HG03097 (cell line): Measurements from ENCODE around the gene SPRY4.
"Not testable (repeated sequence)": the region's sequence is repeated elsewhere in the genome, so short reads cannot be mapped to it uniquely, and the experiment has no call there.

Experiments
- ATAC-seq: cut with Tn5 transposase; IDR thresholded peaks from one replicate; pipeline ENCODE4 v1.9.1; 2021; ENCODE audit not compliant: unreplicated experiment, low FRiP score

Gene SPRY4

DNA sequence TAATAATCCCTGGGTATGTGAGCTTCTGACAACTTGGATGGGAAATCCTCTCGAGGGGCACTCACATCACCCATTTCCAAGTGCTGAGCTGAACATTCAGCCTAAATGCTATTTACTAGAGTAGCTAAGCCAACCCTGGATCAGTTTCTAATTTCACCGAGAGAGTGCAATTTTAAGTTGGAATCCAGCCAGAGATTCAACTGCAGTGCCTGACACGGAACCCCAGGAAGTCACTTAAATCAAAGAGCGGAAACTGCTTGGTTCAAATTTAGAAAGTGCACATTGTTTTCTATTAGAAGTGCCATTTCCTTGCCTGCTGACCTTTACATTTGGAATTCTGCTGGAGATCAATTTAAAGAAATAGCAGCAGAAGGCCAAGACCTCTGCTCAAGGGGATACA, 8.8 kb downstream of the SPRY4 start:
- ATAC-seq = no peak

DNA sequence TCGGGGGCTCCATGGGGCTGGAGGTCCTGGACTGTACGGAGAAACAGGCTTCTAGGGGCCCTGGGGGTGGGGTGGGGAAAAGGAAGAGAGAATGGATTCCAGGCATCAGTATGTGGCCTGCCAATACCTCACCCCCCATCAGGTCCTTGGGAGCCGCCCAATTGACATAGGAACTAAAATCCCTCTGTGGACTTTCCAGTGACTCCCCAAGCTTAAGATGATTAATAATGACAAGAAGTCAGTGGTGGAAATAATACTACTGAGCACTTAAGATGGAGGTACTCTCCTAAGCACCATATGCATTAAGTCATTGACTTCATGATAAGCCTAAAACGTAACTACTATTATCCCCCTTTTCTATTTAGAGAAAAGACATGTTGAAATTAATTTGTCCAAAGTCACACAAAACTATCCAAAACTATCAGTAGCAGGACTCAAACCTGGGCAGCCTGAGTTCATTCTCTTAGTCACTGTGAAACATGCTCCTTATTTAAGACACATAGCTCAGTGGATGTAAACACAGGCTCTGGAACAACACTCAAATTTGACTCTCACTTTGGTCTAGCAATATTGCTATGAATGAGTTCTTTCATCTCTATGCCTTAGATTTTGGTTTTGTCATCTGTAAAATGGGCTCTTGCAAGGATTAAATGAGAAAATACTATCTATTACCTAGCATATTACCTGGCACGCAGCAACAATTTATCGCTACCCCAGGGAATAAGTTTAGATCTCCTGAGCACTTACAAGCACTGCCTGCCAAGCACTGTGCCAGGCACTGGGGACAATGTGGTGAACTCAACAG, 9.5 kb downstream of the SPRY4 start:
- no peak for ATAC-seq

DNA sequence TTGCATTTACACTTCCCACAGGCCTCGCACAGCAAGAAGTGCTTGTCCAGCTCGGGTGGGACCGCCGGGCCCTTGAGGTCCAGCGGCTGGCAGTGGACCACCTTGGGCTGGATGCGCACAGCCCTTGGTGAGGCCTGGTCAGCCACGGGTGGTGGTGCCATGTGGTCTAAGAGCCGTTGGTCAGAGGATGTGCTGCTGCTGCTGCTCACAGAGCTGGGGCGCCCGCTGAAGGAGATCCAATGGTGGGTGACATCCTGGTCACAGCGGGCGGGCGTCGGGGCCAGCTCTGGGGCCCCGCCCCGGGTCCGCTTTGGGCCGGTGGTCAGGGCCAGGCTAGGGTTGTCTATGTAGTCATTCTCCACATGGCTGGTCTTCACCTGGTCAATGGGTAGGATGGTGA, 10.2 kb downstream of the SPRY4 start:
- no peak for ATAC-seq

DNA sequence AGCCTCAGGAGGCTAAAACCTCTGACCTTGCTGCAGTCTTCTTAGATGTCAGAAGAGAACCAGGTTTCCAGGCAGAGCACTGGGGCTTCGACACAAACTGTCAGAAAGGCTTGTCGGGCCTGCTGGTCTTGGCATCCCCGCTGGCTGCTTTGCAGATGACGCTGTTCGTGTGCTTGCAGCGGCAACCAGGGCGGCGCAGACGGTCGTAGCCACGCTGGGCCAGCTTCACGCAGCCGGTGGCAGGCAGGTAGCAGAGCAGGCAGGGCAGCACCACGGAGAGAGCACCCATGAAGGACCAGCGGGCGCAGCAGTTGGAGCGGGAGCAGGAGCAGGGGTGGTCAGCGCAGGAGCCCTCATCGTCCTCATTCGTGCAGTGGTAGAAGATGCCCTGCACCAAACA, 10.7 kb downstream of the SPRY4 start:
- no peak for ATAC-seq

DNA sequence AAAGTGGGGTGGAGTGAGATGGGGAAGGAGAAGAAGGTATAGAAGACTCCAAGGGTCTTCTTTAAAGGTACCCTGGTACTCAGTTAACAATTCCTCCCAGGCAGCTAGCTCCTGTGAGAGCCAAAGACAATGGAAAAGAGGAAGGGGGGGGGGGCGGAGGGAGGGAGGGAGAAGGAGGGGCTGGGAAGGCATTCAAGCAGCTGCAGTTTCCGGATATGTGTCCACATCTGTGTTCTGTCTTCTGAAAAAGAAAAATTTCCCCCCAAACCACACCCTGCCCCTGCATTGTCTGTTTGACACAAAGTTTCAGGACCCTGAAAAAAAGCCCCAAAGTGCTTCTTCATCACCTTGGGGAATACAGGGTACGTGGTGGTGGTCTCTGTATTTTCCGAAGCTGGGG, 11.1 kb downstream of the SPRY4 start:
- ATAC-seq = no peak

DNA sequence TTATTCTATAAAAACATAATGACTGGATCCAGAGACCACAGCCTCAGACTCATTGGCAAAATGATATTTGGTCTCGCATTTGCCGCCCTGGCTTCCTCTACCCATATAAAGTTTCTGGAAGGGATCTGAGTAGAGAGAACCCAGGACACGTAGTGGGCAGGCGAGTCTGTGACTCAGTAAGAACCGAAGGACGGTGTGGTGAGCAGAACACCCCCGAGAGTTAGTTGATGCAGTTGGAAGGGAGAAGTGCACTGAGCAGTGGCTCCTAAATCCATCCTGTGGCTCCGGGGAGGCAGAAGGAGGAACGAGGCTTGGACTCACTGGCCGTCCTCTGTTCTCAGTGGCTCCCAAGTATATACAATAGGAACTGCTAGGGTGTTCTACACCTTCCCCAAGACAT, 11.5 kb downstream of the SPRY4 start:
- no peak for ATAC-seq

DNA sequence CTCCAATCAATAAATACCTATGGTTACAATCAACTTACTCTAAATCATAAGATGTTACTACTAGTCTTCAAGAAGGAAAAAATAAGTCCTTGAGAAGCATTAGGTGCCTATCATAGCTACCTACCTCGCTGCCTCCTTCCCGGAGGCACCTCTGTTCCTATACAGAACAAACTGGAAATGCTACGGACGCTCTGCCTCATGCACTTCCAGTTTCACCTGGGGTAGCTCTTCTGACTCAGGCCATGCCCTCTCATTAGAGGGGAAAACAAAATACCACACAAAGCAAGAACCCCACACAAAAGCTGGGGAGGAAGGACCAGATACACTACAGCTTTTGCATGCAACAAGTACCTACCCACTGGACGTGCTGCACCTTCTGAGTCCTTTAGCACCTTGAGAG, 12.4 kb downstream of the SPRY4 start:
- ATAC-seq = no peak

DNA sequence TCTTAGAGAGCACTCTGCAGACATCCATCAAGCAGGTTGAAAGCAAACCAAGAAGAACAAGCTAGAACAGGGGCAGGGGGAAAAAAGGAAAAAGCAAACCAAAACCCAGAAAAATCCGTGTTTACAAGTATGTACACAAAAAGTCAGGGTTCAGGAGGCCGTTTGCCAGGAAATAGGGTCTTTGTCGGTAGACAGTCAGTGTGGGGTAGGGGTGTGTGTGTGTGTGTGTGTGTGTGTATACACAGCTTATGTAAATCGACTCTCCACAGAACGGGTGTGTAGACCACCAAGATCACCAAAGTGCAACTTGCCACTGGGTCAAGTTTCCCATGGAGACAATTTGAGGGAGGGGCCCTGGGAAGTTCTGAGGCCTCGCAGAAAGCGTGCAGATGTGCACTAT, 13.1 kb downstream of the SPRY4 start:
- ATAC-seq = no peak

DNA sequence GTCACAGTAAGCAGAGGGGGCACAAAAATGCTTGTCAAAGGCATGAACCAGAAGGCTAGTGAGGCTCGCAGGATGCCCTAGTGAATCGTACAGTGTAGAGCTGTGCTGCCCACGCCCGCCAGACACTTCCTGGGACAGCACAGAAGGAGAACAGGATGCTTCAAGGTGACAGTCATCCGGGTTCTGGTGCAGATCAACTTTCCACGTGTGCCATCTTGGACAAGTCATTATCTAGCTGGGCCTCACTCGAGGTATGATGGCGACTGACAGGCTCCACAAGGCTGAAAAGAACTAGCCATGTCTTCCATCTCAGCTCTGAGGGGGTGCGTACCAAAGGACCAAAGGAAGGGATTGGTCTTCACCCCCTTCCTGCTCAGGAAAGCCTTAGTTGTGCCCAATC, 14.0 kb downstream of the SPRY4 start:
- ATAC-seq = no peak

DNA sequence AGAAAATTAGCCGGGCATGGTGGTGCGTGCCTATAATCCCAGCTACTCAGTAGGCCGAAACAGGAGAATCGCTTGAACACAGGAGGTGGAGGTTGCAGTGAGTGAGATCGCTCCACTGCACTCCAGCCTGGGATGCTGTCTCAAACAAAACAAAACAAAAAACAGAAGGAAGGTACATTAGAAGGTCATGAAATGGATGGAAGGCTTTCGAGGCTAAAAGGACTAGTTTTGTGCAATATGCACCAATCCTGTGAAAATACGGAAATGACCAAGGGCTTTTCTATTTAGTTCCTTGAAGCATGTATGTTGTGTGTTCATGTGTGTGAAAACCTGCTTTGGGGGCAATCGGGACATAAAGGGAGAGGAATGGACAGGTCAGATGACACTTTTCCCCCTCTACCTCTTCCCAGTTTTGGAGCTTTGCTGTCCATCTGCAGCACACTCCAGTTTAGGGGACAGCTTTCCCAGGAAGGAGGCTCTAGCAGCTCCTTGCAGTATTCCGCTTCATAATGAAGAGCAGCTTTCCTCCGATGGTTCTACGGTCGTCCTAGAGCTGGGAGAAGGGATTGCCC, 15.0 kb downstream of the SPRY4 start:
- ATAC-seq = no peak

DNA sequence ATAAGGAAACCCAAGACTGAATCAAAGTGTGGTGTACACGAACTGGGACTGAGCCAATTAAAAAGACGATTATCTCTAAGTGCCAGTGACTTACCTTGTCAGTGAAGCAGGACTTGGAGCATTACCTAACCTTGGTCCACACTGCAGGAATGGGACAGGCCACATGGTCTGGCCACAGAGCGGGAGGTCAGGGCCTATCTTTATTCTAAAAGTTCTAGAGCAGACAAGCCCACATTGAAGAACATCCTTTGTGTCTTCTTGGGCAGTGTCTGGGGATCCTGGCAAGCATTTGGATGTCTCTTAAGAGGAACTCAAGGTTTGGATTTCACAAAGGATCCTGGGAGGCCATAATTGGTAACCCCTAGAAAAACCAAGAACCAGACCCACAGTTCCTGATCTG, 16.5 kb downstream of the SPRY4 start:
- no peak for ATAC-seq

DNA sequence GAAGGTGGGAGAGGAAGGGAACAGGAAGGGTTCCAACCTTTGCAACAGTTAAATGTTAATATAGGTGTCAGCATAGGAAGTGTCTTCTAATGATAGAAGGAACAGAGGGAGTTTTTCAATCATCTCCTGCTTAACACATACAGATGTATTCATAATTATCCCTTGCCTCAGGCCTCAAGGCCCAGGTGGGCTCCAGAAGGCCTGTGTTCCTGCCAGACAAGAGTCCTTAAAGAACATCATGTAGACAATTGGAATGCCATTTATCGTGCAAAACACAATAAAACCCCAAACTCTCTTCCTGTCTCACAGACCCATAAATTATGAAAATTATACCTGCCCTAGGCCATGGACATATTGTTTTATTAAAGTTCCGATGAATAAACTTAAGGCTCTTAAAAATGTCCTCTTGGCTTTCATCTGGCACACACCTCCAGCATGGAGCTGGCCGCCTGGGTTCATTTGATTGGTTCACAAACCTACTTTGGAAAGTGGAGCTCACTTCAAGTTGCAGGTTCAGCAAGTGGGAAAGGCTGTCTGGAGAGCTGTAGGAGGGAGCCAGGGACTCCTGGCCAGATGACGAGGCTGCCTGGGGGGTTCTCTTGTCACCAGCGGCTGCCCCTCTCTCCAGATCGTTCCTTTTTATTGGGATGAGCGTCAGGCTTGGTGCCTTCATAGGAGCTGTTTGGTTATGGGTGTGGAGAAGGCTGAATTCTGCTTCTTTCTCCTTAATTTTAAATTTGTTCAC, 17.5 kb downstream of the SPRY4 start:
- no peak for ATAC-seq

DNA sequence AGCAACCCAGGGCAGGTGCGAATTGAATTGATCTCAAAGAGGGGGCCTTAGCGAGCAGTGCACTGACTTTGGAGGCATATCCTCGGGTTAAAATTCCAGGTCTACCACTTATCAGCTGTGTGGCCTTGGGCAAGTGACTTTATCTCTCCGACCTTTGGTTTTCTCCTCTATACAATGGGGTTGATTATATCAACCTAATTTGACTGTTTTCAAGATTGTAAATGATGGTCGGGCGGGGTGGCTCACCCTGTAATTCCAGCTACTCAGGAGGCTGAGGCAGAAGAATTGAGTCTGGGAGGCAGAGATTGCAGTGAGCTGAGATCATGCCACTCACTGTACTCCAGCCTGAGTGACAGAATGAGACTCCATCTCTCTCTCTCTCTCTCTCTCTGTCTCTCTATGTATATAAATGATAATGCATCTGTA, 18.7 kb downstream of the SPRY4 start:
- no peak for ATAC-seq

DNA sequence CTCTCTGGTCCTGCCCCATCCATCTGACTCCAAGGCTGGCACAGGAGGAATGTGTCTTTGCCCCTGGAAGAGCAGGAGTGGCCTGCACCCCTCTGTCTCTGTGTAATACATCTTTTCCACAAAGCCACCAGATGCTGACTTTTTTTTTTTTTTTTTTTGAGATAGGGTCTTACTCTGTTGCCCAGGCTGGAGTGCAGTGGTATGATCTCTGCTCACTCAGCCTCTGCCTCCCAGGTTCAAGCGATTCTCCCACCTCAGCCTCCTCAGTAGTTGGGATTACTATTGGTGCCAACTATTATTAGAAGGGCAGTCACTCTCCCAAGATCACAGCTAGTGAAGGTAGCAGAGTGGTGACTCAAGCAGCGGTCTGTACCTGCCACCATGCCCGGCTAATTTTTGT, 19.6 kb downstream of the SPRY4 start:
- no peak for ATAC-seq

DNA sequence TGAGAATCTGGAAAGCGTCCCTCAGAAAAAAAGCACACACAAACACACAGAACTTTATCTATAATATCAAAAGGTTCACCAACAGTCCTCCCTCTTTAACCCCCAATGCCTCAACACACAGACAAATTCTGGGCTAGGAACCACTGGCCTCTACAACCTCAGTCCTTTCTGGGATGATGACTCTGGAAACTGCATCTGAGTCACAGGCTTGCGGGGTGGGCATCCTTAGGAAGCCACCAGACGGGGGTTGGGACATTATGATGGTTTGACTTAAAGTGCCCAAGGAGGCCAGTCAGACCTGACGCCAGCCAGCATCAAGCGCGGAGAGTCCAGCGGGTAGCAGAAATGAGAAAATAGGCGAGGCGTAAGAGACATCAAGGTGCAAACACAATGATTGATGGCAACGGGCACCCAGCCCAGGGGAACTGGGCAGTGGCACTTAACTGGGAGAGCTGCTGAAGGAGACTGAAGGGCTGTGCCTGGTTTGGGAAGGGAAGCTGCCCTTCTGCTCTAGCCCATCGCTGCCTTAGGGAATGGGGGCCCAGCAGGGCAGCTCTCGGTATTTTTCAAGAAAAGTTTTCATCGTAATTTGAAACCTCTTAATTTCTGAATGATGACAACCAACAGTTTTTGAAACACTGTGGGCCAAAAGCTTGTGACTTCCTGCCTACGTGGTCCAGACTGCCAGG, 20.7 kb downstream of the SPRY4 start:
- ATAC-seq = no peak

DNA sequence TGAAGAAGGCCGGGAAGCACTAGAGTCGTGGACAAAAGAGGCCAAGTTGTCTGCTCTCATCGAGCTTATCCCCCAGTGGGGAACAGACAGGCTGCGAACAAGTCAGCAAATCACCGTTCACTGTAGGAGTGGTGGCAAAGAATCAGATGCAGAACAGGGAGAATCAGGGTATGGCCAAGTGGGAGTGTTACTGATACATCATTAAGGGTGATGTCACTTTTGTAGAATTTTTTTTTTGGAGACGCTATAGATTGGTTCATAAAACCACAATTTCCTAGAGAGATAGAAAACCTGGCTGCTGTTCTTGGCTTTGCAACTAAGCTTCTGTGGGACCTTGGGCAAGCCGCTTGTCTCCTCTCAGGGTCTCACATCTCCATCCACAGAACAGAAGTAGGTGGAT, 21.3 kb downstream of the SPRY4 start:
- ATAC-seq = no peak

DNA sequence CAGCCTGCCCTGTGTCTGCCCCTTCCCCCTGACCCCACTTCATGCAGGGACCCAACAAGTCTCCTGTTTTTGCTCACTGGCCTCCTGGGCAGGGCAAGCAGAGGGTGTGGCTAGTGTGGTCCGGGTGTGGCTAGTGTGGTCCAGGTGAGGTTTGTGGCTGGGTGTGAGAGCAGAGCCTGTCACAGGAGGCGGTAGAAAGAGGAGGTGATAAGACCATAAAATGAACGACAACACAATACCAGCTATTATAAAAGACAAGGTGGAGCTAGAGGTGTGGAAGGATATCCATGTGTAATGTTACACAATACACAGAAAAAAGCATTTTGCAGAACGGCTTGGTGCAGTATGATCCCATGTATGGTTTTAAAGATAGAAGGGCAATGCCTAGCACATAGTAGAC, 23.3 kb downstream of the SPRY4 start:
- no peak for ATAC-seq

DNA sequence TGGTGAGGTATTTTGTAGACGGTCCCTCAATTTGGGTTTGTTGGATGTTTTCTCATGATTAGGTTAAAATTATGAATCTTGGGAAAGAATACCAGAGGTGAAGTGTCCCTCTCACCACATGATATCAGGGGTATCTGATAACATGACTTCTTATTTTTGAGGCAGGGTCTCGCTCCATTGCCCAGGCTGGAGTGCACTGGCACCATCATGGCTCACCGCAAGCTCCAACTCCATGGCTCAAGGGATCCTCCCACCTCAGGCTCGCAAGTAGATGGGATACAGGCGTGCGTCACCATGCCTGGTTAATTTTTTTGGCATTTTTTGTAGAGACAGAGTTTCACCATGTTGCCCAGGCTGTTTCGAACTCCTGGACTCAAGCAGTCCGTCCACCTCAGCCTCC, 24.1 kb downstream of the SPRY4 start:
- ATAC-seq = no peak

DNA sequence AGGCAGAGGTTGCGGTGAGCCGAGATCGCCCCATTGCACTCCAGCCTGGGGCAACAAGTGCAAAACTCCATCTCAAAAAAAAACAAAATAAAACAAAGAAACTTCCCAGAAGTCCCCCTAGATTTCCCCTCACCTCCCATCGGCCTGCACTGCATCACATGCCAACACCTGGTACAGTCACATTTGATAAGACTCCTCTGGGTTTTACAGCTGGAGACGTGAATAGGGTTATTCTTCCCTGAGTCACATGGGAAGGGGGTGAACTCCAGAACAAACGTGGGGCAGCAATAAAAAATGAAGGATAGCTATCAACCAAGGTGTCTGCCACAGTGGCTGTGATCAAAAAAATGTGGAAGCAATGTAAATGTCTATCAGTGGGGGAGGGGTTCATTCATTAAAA, 26.0 kb downstream of the SPRY4 start:
- no peak for ATAC-seq

DNA sequence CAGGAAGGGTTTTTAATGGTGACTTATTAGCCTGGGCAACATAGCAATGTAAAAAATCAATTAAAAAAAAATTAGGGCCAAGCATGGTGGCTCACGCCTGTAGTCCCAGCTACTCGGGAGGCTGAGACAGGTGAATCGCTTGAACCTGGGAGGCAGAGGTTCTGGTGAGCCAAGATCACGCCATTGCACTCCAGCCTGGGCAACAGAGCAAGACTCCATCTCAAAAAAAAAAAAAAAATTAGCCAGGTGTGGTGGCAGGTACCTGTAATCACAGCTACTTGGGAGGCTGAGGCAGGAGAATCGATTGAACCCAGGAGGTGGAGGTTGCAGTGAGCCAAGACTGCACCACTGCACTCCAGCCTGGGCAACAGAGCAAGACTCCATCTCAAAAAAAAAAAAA, 27.0 kb downstream of the SPRY4 start:
- not testable (repeated sequence) for ATAC-seq

DNA sequence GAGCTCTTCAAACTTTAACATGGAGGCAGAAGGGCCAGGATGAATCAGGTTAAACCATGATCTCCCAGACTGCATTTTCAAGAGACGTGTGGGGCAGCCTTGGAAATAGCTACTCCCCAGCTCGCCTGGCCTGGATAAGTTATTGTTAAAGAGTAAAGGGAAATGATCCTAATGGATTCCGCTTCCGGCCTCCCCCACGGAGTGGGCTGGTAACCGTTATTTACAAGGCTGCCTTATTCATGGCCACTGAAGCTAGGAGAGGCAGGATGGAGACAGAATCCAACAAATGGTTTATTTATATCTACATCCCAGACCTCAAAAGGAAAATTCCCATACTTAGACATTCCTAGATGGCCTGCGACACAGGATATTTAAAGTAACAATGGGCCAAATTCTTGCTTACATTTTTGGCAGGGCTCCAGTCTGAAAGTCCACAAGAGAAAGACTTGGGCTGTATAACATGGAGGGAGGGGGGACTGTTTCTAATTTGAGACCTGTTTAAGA, 27.9 kb downstream of the SPRY4 start:
- no peak for ATAC-seq
